Choroid plexus epithelial cell (primary cell): ENCODE data around the gene KIF2B.

Experiments used
- DNase-seq: peaks from one replicate; pipeline ENCODE4 v3.0.0-alpha.2; 2010; ENCODE audit warnings: low read depth
- H3K4me3 ChIP-seq: 2 replicates; pipeline ENCODE4 v1.5.1; 2011; ENCODE audit warnings: low read depth, mild to moderate bottlenecking, control low read depth, low read length, moderate library complexity
- TF ChIP-seq, protein P1 (sequence below): conservative IDR thresholded peaks from 2 replicates; pipeline ENCODE4 v1.5.1; 2011; ENCODE audit warnings: low read depth, mild to moderate bottlenecking, control low read depth, inconsistent platforms, low read length, moderate library complexity

KIF2B gene, protein sequence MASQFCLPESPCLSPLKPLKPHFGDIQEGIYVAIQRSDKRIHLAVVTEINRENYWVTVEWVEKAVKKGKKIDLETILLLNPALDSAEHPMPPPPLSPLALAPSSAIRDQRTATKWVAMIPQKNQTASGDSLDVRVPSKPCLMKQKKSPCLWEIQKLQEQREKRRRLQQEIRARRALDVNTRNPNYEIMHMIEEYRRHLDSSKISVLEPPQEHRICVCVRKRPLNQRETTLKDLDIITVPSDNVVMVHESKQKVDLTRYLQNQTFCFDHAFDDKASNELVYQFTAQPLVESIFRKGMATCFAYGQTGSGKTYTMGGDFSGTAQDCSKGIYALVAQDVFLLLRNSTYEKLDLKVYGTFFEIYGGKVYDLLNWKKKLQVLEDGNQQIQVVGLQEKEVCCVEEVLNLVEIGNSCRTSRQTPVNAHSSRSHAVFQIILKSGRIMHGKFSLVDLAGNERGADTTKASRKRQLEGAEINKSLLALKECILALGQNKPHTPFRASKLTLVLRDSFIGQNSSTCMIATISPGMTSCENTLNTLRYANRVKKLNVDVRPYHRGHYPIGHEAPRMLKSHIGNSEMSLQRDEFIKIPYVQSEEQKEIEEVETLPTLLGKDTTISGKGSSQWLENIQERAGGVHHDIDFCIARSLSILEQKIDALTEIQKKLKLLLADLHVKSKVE

DNA sequence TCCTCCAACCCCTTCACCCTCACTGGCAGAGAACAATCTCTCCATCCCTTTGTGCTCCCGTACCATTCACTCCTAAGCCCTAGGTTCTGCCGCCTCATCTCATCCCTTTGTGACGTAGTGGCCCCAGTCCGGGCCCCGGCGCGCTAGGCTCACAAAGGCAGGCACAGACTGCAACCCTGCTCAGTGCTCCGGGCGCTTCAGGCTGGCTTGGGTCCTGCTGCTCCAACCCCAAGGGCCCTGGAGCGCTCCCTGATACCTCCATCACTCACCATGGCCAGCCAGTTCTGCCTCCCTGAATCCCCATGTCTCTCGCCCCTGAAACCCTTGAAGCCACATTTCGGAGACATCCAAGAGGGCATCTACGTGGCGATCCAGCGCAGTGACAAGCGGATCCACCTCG is at the start of gene KIF2B:
Gene KIF2B, plus strand, starts transcription at position 164 of the 400 bp plus-strand sequence. Its CDS starts 107 bp downstream, at position 271.
- TF ChIP-seq, protein P1, sequence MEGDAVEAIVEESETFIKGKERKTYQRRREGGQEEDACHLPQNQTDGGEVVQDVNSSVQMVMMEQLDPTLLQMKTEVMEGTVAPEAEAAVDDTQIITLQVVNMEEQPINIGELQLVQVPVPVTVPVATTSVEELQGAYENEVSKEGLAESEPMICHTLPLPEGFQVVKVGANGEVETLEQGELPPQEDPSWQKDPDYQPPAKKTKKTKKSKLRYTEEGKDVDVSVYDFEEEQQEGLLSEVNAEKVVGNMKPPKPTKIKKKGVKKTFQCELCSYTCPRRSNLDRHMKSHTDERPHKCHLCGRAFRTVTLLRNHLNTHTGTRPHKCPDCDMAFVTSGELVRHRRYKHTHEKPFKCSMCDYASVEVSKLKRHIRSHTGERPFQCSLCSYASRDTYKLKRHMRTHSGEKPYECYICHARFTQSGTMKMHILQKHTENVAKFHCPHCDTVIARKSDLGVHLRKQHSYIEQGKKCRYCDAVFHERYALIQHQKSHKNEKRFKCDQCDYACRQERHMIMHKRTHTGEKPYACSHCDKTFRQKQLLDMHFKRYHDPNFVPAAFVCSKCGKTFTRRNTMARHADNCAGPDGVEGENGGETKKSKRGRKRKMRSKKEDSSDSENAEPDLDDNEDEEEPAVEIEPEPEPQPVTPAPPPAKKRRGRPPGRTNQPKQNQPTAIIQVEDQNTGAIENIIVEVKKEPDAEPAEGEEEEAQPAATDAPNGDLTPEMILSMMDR: no peak
- DNase-seq: no peak
- no peak within 1 kb of the TSS for H3K4me3 ChIP-seq

DNA sequence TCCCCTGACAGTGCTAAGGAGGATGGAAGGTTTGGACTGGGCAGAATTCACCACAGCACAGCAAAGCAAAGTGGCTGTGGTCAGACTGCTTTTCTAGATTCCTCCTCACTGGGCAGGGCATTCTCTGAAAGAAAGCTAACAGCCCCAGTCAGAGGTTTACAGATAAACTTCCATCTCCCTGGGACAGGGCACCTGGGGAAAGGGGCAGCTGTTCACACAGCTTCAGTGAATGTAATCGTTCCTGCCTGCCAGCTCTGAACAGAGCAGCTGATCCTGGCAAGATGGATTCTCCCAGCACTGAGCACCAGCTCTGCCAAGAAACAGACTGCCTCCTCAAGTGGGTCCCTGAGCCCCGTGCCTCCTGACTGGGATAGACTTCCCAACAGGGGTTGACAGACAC is 42.4 kb upstream of the KIF2B start:
- TF ChIP-seq, protein P1: no peak
- DNase-seq: no peak
- H3K4me3 ChIP-seq: no peak overlapping the region

DNA sequence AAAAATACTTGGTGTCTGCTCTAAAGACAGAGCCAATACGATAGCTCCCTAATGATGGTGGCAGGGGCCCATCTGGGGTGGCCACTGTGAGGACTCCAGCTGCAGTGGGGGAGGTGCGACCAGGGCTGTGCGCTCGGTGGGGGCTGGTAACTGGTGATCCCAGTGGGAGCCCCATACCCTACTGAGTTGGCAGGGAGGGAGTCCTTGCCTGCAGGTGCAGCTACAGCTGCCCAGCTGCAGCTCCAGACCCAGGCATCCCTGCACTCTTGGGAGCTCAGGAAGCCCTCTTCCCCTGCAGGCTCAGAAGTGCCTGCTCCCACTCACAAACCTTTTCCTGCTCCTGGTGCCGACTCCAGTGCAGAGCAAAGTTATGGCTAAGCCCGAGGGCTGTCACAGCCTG is 31.2 kb upstream of the KIF2B start:
- no peak overlapping the region for H3K4me3 ChIP-seq
- TF ChIP-seq, protein P1: no peak
- no peak for DNase-seq

DNA sequence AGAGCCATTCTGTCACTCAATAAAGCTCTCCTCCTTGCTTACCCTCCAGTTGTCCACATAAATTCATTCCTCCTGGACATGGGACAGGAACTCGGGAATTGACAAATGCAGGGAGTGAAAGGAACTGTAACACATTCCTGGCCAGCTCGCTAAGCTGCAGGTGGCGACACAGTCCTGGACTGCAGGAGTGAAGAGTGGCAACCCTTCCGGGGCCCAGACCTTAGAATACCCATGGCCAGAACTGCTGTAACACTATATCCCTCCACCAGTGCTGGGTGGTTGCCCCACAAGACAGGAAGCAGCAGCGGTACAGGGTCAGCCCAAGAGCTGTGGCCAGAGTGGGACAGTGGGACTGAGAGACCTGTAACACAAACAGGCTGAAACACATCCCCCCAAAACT is 30.3 kb upstream of the KIF2B start:
- TF ChIP-seq, protein P1: no peak
- DNase-seq: no peak
- H3K4me3 ChIP-seq: no peak overlapping the region

DNA sequence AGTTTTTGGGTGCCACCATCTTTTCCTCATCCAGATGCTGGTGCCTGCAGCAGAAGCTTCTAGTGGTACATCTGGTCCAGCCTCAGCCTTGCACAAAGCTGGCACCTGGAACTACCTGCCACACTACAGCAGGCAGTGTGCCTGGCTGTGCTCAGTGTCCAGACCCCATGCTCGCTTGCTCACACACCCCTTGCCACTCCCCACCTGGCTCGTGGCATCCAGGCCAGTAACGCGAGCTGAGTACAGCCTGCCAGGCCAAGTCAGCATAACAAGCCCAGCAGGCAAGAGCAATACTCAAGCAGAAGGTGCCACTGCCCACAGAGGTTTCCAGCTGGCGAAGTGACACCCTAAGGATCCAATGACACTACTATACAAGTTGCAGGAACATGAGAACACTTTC is 29.7 kb upstream of the KIF2B start:
- DNase-seq: no peak

DNA sequence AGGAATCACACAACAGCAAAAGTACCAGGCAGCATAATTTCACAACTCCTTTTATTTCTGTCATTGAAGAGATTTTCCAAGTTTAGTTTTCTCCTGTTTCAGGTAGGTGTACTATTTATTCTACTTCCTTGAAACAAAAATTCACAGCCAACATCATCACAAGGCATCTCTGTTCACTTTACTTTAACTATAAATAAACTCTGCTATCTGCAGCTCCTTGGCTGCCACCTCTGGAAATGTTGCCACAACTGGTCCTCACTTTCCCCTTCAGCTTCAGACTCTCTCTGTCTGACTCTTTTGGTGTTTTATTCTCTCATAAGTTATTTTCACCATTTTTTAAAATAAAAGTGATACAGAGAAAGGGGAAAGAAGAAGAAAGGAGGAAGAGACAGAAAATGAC is 27.9 kb upstream of the KIF2B start:
- TF ChIP-seq, protein P1: no peak
- DNase-seq: no peak
- H3K4me3 ChIP-seq: no peak overlapping the region

More for the DNA sequence above, 29.7 kb upstream of the KIF2B start:
- no peak overlapping the region for H3K4me3 ChIP-seq
- TF ChIP-seq, protein P1: no peak

DNA sequence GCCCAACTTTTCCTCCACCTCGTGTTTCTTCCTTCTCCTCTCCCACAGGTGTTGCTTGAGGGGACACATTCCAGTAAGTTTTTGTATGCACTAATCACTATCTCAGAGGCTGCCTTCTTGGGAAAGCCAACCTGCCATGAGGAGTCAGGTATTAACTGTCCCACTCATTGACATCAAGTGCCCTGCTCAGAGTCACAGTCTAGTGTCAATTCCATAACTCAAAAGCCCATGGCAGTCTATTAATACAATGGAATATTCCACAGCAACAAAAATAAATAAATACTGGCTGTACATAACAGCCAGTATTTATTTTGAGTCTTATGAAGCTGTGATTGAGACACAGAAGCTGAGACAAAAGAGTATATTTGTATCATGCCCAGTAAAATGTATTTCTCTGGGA is 26.1 kb upstream of the KIF2B start:
- TF ChIP-seq, protein P1: no peak
- no peak for DNase-seq
- no peak overlapping the region for H3K4me3 ChIP-seq
